Endothelial cell of umbilical vein (primary cell): ENCODE measurements around the gene ERP29. TPM values are rescaled to one million over a fixed set of nuclear protein-coding genes. Genes with fewer than 3 reads are reported as not detected.

Source experiments
- BruUV-seq: library from RNA; stranded (reverse); fragments of 400-500 nt; replicated peaks from 2 replicates; lab custom pipeline; 2021; lab: Mats Ljungman, UMichigan
- CTCF ChIA-PET: fragments of 300-600, 350-600 bp; sonication (Branson Sonifier 250); formaldehyde crosslinking; loops from one replicate; lab custom pipeline; 2021; ENCODE audit warnings: antibody characterized with exemption, inconsistent platforms; lab: Charles Lee
- POLR2A ChIA-PET: fragments of 300-600, 350-600 bp; sonication (Branson Sonifier 250); formaldehyde crosslinking; loops from one replicate; lab custom pipeline; 2021; ENCODE audit warnings: antibody characterized with exemption, inconsistent platforms; lab: Charles Lee
- DNase-seq: peaks from one replicate; pipeline ENCODE4 v3.0.0-alpha.2; 2011; ENCODE audit warnings: low read depth, low spot score
- FAIRE-seq: peaks from 2 replicates; lab custom pipeline; 2011; peaks lifted over from hg19 to GRCh38; lab: Jason Lieb, UNC
- H2AFZ ChIP-seq: 2 replicates; pipeline ENCODE4 v1.6.0; 2012; ENCODE audit warnings: low read depth, low read length, control low read depth, inconsistent platforms
- H3K27ac ChIP-seq: 2 replicates; pipeline ENCODE4 v1.5.1; 2011; ENCODE audit warnings: low read depth, mild to moderate bottlenecking, control low read depth, low read length, moderate library complexity; ENCODE audit not compliant: insufficient read depth
- H3K27me3 ChIP-seq, 2 experiments: 2 replicates each; pipeline versions ENCODE4 v1.6.0 to v1.6.1; 2011; ENCODE audit warnings: low read length in 2 of 2, mixed read lengths in 1 of 2; ENCODE audit not compliant: control insufficient read depth in 2 of 2, insufficient read depth in 2 of 2
- H3K36me3 ChIP-seq, 2 experiments: 2 replicates in 1 of 2; 3 replicates in 1 of 2; pipeline ENCODE4 v1.5.1; 2011; ENCODE audit warnings: low read length in 2 of 2, mild to moderate bottlenecking in 1 of 2, moderate library complexity in 1 of 2; ENCODE audit not compliant: control insufficient read depth in 2 of 2, insufficient read depth in 2 of 2; ENCODE audit errors: extremely low read depth in 1 of 2
- H3K4me1 ChIP-seq: 3 replicates; pipeline ENCODE4 v1.5.1; 2011; ENCODE audit warnings: mild to moderate bottlenecking, low read length; ENCODE audit not compliant: control insufficient read depth, insufficient read depth; ENCODE audit errors: extremely low read depth
- H3K4me2 ChIP-seq: 2 replicates; pipeline ENCODE4 v1.6.1; 2011; ENCODE audit warnings: low read length, control low read depth, mixed read lengths; ENCODE audit not compliant: insufficient read depth
- H3K4me3 ChIP-seq, 3 experiments: fragments of 200-600 bp in 1 of 3; sonication (generic), shearing (Covaris generic) in 1 of 3; replicated peaks in 1 of 3; 2 replicates each; pipeline ENCODE4 v1.5.1; 2011 to 2016; ENCODE audit warnings: control low read depth in 3 of 3, low read length in 3 of 3, mild to moderate bottlenecking in 2 of 3, inconsistent platforms in 1 of 3, low read depth in 1 of 3, moderate library complexity in 1 of 3; ENCODE audit not compliant: insufficient read depth in 1 of 3
- H3K79me2 ChIP-seq: 2 replicates; pipeline ENCODE4 v1.6.0; 2012; ENCODE audit warnings: low read length, inconsistent platforms; ENCODE audit not compliant: control insufficient read depth, insufficient read depth
- H3K9ac ChIP-seq: replicated peaks from 2 replicates; pipeline ENCODE3; 2011; ENCODE audit warnings: low read length, control low read depth; ENCODE audit not compliant: insufficient read depth; ENCODE audit errors: extremely low read depth
- H3K9me1 ChIP-seq: replicated peaks from 3 replicates; pipeline ENCODE4 v1.6.0; 2011; ENCODE audit warnings: mild to moderate bottlenecking, low read length; ENCODE audit not compliant: control insufficient read depth, insufficient read depth; ENCODE audit errors: extremely low read depth
- H3K9me3 ChIP-seq: replicated peaks from 2 replicates; pipeline ENCODE4 v1.5.1; 2012; ENCODE audit warnings: low read length, inconsistent platforms; ENCODE audit not compliant: control insufficient read depth, insufficient read depth
- H4K20me1 ChIP-seq: replicated peaks from 2 replicates; pipeline ENCODE3; 2011; ENCODE audit warnings: mild to moderate bottlenecking, low read length; ENCODE audit not compliant: control insufficient read depth, insufficient read depth; ENCODE audit errors: extremely low read depth
- EZH2 ChIP-seq: IDR thresholded peaks from 2 replicates; pipeline ENCODE4 v1.6.1; 2012; ENCODE audit warnings: borderline replicate concordance, low read depth, mild to moderate bottlenecking, moderate library complexity, low read length, inconsistent platforms; ENCODE audit not compliant: severe bottlenecking
- FOS ChIP-seq: IDR thresholded peaks from 2 replicates; pipeline ENCODE4 v1.6.1; 2011; ENCODE audit warnings: mild to moderate bottlenecking, low read length, moderate library complexity, borderline replicate concordance; ENCODE audit not compliant: insufficient read depth
- GATA2 ChIP-seq: IDR thresholded peaks from 2 replicates; pipeline ENCODE4 v1.7.0; 2011; ENCODE audit warnings: low read depth, mild to moderate bottlenecking, moderate library complexity, mixed read lengths, low read length; ENCODE audit not compliant: insufficient read length, insufficient read depth
- MYC ChIP-seq: IDR thresholded peaks from one replicate; pipeline ENCODE4 v1.6.1; 2011; ENCODE audit warnings: mild to moderate bottlenecking, low read depth, low read length
- POLR2A ChIP-seq: IDR thresholded peaks from 2 replicates; pipeline ENCODE4 v1.6.1; 2012; ENCODE audit warnings: low read depth, mild to moderate bottlenecking, control low read depth, low read length
- POLR2AphosphoS5 ChIP-seq: IDR thresholded peaks from 2 replicates; pipeline ENCODE4 v1.6.1; 2012; ENCODE audit warnings: low read depth, mild to moderate bottlenecking, control low read depth, low read length, moderate library complexity; ENCODE audit not compliant: insufficient read depth
- dilution Hi-C: fragments of 300-500 bp; cut with MboI; formaldehyde crosslinking; loops from one replicate; pipeline ENCODE4 v1.15.0; 2019; ENCODE audit warnings: low sequenced_read_pairs; ENCODE audit not compliant: extremely low pct_ligation_motif_present
- intact Hi-C: fragments of 100-400 bp; cut with micrococcal nuclease; formaldehyde crosslinking; loops from one replicate; pipeline ENCODE4 v1.10.0; 2022
- polyA plus RNA-seq, 4 experiments: library from polyadenylated mRNA; depleted of rRNA in 3 of 4; stranded (reverse) in 3 of 4; unstranded in 1 of 4; fragments of >200 nt; gene quantifications; 2 replicates each; pipeline versions ENCODE4 v1.2.1 to v1.2.3, GENCODE V29; 2011 to 2012; ENCODE audit warnings: missing spikeins in 1 of 4
- total RNA-seq: library from RNA; stranded (reverse); gene quantifications from 2 replicates; pipeline ENCODE4 v1.2.3, GENCODE V29; 2021
- TF ChIP-seq, protein P1 (sequence below): IDR thresholded peaks from 2 replicates; pipeline ENCODE4 v1.6.1; 2011; ENCODE audit not compliant: insufficient read depth, insufficient read length
- TF ChIP-seq, protein P2 (sequence below), 2 donors: IDR thresholded peaks; 1 replicate in 1 of 2; 2 replicates in 1 of 2; pipeline ENCODE4 v1.5.1; 2011; ENCODE audit warnings: low read length in 2 of 2, mild to moderate bottlenecking in 2 of 2, moderate library complexity in 2 of 2, control low read depth in 1 of 2, inconsistent platforms in 1 of 2, low read depth in 1 of 2; ENCODE audit not compliant: insufficient read depth in 1 of 2; ENCODE audit errors: extremely low read depth in 1 of 2

ERP29 gene
- total and polyA plus RNA-seq, 2 donors (not counting 3 experiments of a cell fraction or from before 2014, with no cell fraction given) = 77.1 to 116 TPM

- peaks cover 11 to 19% of the 10 kb centered on the region in 2 experiments for H3K36me3 ChIP-seq
- H3K9ac ChIP-seq = no peak overlapping the region
- no peaks in the 10 kb centered on the region for H3K9me3 ChIP-seq
- no peak overlapping the region for H3K4me2 ChIP-seq
- dilution Hi-C loops = no loop called here
- no peak for FAIRE-seq
- H3K4me3 ChIP-seq = no peak overlapping the region
- H3K9me1 ChIP-seq = no peaks in the 10 kb centered on the region
- H3K4me1 ChIP-seq = no peaks in the 10 kb centered on the region
- no peak overlapping the region for H3K27ac ChIP-seq
- CTCF ChIA-PET = interaction anchor here (1.4 kb wide), 1 partner anchor 17 kb away, joined by 5 read pairs; no protein-coding TSS in a partner anchor
- H3K79me2 ChIP-seq = no peaks in the 10 kb centered on the region
- BruUV-seq = no TSS peak
- H2AFZ ChIP-seq = no peak overlapping the region
- no peaks in the 10 kb centered on the region for H3K27me3 ChIP-seq
- TF ChIP-seq, protein P1, sequence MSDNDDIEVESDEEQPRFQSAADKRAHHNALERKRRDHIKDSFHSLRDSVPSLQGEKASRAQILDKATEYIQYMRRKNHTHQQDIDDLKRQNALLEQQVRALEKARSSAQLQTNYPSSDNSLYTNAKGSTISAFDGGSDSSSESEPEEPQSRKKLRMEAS = no peak
- TF ChIP-seq POLR2A = no peak
- TF ChIP-seq POLR2AphosphoS5 = no peak
- TF ChIP-seq MYC = no peak
- TF ChIP-seq FOS = no peak
- no peak for TF ChIP-seq EZH2
- no peak for TF ChIP-seq GATA2
- TF ChIP-seq, protein P2, sequence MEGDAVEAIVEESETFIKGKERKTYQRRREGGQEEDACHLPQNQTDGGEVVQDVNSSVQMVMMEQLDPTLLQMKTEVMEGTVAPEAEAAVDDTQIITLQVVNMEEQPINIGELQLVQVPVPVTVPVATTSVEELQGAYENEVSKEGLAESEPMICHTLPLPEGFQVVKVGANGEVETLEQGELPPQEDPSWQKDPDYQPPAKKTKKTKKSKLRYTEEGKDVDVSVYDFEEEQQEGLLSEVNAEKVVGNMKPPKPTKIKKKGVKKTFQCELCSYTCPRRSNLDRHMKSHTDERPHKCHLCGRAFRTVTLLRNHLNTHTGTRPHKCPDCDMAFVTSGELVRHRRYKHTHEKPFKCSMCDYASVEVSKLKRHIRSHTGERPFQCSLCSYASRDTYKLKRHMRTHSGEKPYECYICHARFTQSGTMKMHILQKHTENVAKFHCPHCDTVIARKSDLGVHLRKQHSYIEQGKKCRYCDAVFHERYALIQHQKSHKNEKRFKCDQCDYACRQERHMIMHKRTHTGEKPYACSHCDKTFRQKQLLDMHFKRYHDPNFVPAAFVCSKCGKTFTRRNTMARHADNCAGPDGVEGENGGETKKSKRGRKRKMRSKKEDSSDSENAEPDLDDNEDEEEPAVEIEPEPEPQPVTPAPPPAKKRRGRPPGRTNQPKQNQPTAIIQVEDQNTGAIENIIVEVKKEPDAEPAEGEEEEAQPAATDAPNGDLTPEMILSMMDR (IDR thresholded peaks at IDR 0.05; ENCODE audit: extremely low read depth in 1 of 2, insufficient read depth in 1 of 2, low read depth in 1 of 2, low read length in 2 of 2) = no peak
- intact Hi-C loops = no loop called here
- POLR2A ChIA-PET = no interaction called here
- H4K20me1 ChIP-seq = no peaks in the 10 kb centered on the region
- no peak for DNase-seq
Observed at GRCh38 chr12:112032292-112032691, 19.1 kb downstream of the ERP29 start.
